BJ (cell line): Measurements from ENCODE around the gene GPR78. TPM values are rescaled to one million over a fixed set of nuclear protein-coding genes. Genes with fewer than 3 reads are reported as not detected.

Experiments used
- CTCF ChIA-PET: fragments of 350-600 bp; formaldehyde crosslinking; extraction: SDS; loops from one replicate; lab custom pipeline; 2021; ENCODE audit warnings: antibody characterized with exemption, inconsistent platforms; lab: Yijun Ruan, JAX
- POLR2A ChIA-PET: fragments of 300-600 bp; sonication (Branson Sonifier 250); formaldehyde crosslinking; extraction: SDS; loops from one replicate; lab custom pipeline; 2021; ENCODE audit warnings: antibody characterized with exemption; lab: Charles Lee
- DNase-seq: peaks from one replicate; pipeline ENCODE4 v3.0.0-alpha.2; 2011; ENCODE audit warnings: low read depth
- H3K27me3 ChIP-seq: 2 replicates; pipeline ENCODE4 v1.6.0; 2011; ENCODE audit warnings: low read length; ENCODE audit not compliant: control insufficient read depth, insufficient read depth
- H3K36me3 ChIP-seq: 2 replicates; pipeline ENCODE4 v1.5.1; 2011; ENCODE audit warnings: low read length; ENCODE audit not compliant: control insufficient read depth, insufficient read depth
- H3K4me3 ChIP-seq: 2 replicates; pipeline ENCODE4 v1.5.1; 2011; ENCODE audit warnings: low read depth, mild to moderate bottlenecking, control low read depth, low read length
- CTCF ChIP-seq: IDR thresholded peaks from 2 replicates; pipeline ENCODE4 v1.5.1; 2011; ENCODE audit warnings: low read depth, mild to moderate bottlenecking, control low read depth, inconsistent platforms, low read length, moderate library complexity; ENCODE audit not compliant: insufficient read depth
- polyA plus RNA-seq: library from polyadenylated mRNA; depleted of rRNA; stranded (reverse); fragments of >200 nt; gene quantifications from 2 replicates; pipeline ENCODE4 v1.2.3, GENCODE V29; 2011

The GPR78 gene
- polyA plus RNA-seq, 1 experiment, result 0.82 TPM

GRCh38 chr4:8550691-8551090 is 29.5 kb upstream of the GPR78 start:
- Histone ChIP-seq H3K36me3 (no peaks in the 10 kb centered on the region), H3K27me3 (peaks cover 2% of the 10 kb centered on the region; the same call in 1 of the 2 replicates), H3K4me3 (no peak overlapping the region)
- TF ChIP-seq CTCF, result no peak
- DNase-seq, result no peak
- ChIA-PET POLR2A (no interaction called here), CTCF (interaction anchor here (1.4 kb wide), 1 partner anchor 17 kb away, joined by 3 read pairs; no protein-coding TSS in a partner anchor)

- H3K27me3 ChIP-seq, result peaks cover 2% of the 10 kb centered on the region; the same call in 1 of the 2 replicates
- CTCF ChIA-PET, result interaction anchor here (1.7 kb wide), 1 partner anchor 9 kb away, joined by 4 read pairs; no protein-coding TSS in a partner anchor
- no peak overlapping the region for H3K4me3 ChIP-seq
- H3K36me3 ChIP-seq, result no peaks in the 10 kb centered on the region
- no peak for TF ChIP-seq CTCF
- DNase-seq, result no peak
- POLR2A ChIA-PET, result no interaction called here
Measured at GRCh38 chr4:8552024-8552423, 28.2 kb upstream of the GPR78 start.

- DNase-seq, result no peak
- CTCF ChIA-PET, result interaction anchor here (1.7 kb wide), 1 partner anchor 8 kb away, joined by 4 read pairs; no protein-coding TSS in a partner anchor
Measured at GRCh38 chr4:8552581-8553205, 27.5 kb upstream of the GPR78 start.

GRCh38 chr4:8553216-8553615 is 27.0 kb upstream of the GPR78 start:
- H3K4me3 ChIP-seq, result no peak overlapping the region
- POLR2A ChIA-PET, result no interaction called here

More at GRCh38 chr4:8552581-8553205, 27.5 kb upstream of the GPR78 start:
- H3K36me3 ChIP-seq, result no peaks in the 10 kb centered on the region
- H3K27me3 ChIP-seq, result peaks cover under 1% of the 10 kb centered on the region; the same call in 1 of the 2 replicates
- POLR2A ChIA-PET, result no interaction called here
- no peak for TF ChIP-seq CTCF
- no peak overlapping the region for H3K4me3 ChIP-seq

More at GRCh38 chr4:8553216-8553615, 27.0 kb upstream of the GPR78 start:
- DNase-seq, result no peak
- Histone ChIP-seq H3K36me3 (no peaks in the 10 kb centered on the region), H3K27me3 (no peaks in the 10 kb centered on the region; the same call in 1 of the 2 replicates)
- CTCF ChIA-PET, result interaction anchor here (1.3 kb wide), 1 partner anchor 23 kb away, joined by 3 read pairs; no protein-coding TSS in a partner anchor
- no peak for TF ChIP-seq CTCF
